ENCODE measurements around the gene ATP2B2.

The ATP2B2 gene

DNA sequence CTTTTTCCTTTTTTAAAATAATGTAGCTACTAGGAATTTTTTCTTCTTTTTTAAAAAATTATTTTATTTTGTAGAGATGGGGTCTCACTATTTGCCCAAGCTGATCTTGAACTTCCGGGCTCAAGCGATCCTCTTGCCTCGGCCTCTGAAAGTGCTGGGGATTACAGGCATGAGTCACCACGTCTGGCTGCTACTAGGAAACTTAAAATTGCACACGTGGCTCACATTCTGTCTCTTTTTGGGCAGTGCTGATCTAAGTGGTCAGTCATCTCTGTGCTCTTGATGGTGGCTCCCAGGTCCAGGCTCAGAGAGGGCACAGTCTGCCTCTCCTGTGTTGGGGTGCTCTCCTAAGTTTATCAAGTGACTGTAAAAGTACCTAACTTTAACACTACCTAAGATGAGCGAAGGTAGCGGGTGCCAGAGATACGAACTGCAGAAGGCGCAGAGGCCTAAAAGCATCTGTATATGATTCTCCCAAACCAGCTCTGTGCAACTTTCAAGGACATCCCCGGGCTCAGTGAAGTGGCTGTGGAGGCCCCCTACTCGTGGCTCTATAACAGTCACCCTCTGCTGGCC lies 131.6 kb downstream of the ATP2B2 start:
- H3K4me1 ChIP-seq (ENCODE audit: control insufficient read depth, insufficient read depth, low read length): no peaks in the 10 kb centered on the region
- POLR2A ChIA-PET: no interaction called here
- H3K9me3 ChIP-seq (ENCODE audit: control insufficient read depth, insufficient read depth, low read depth, low read length): no peaks in the 10 kb centered on the region
- no peak overlapping the region for H3K4me3 ChIP-seq (ENCODE audit: low read depth, low read length)
- H3K36me3 ChIP-seq (ENCODE audit: control insufficient read depth in 2 of 2, insufficient read depth in 1 of 2, low read length in 2 of 2): no peaks in the 10 kb centered on the region
- TF ChIP-seq SP3 (tag by site-specific recombination; IDR thresholded peaks at IDR 0.05): no peak
- no peak for TF ChIP-seq ZNF585B (tag by site-specific recombination; IDR thresholded peaks at IDR 0.05)
- no peak for TF ChIP-seq ZNF518A (tag by site-specific recombination; conservative IDR thresholded peaks at IDR 0.05; ENCODE audit: low read depth)
- TF ChIP-seq MZF1 (tag by site-specific recombination; IDR thresholded peaks at IDR 0.05; ENCODE audit: borderline replicate concordance): no peak
- TF ChIP-seq ZNF133 (tag by site-specific recombination; IDR thresholded peaks at IDR 0.05): no peak
- H3K27ac ChIP-seq (ENCODE audit: extremely low read depth, low read depth, low read length): no peak overlapping the region
- CTCF ChIA-PET: no interaction called here

DNA sequence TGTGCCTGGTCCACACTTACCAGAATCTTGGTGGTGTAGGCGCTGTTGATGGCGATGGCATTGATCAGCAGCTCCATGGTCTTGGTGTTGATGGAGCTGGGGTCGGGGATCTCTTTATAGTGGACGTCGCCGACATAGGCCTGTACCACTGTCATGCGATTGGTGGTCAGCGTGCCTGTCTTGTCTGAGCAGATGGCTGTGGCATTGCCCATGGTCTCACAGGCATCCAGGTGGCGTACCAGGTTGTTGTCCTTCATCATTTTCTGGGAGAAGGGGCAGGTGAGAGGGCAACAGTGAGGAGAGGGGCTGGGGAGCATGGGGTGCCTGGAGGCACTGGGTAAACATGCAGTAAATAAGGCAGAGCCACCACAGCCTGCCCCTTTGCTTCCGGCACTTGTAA lies 133.6 kb downstream of the ATP2B2 start:
- Histone ChIP-seq H3K4me1 (ENCODE audit: control insufficient read depth, insufficient read depth, low read length) (no peaks in the 10 kb centered on the region), H3K36me3 (ENCODE audit: control insufficient read depth in 2 of 2, insufficient read depth in 1 of 2, low read length in 2 of 2) (no peaks in the 10 kb centered on the region), H3K27ac (ENCODE audit: extremely low read depth, low read depth, low read length) (no peak overlapping the region), H3K4me3 (ENCODE audit: low read depth, low read length) (no peak overlapping the region), H3K9me3 (ENCODE audit: control insufficient read depth, insufficient read depth, low read depth, low read length) (no peaks in the 10 kb centered on the region)
- POLR2A ChIA-PET: no interaction called here
- CTCF ChIA-PET: no interaction called here
- TF ChIP-seq ZEB2 (tag by site-specific recombination; IDR thresholded peaks at IDR 0.05) (no peak), ZNF23 (tag by site-specific recombination; IDR thresholded peaks at IDR 0.05; ENCODE audit: borderline replicate concordance) (no peak), ZNF37A (tag by site-specific recombination; IDR thresholded peaks at IDR 0.05) (no peak), ZNF114 (tag by site-specific recombination; IDR thresholded peaks at IDR 0.05) (no peak), ZNF10 (tag by site-specific recombination; IDR thresholded peaks at IDR 0.05) (no peak), KLF10 (tag by site-specific recombination; IDR thresholded peaks at IDR 0.05) (no peak), ZNF404 (tag by site-specific recombination; IDR thresholded peaks at IDR 0.05) (no peak), ZNF626 (tag by site-specific recombination; IDR thresholded peaks at IDR 0.05) (no peak), GLIS2 (tag by site-specific recombination; IDR thresholded peaks at IDR 0.05) (no peak)
- TF ChIP-seq, protein P1, sequence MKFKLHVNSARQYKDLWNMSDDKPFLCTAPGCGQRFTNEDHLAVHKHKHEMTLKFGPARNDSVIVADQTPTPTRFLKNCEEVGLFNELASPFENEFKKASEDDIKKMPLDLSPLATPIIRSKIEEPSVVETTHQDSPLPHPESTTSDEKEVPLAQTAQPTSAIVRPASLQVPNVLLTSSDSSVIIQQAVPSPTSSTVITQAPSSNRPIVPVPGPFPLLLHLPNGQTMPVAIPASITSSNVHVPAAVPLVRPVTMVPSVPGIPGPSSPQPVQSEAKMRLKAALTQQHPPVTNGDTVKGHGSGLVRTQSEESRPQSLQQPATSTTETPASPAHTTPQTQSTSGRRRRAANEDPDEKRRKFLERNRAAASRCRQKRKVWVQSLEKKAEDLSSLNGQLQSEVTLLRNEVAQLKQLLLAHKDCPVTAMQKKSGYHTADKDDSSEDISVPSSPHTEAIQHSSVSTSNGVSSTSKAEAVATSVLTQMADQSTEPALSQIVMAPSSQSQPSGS (tag by site-specific recombination; IDR thresholded peaks at IDR 0.05; ENCODE audit: low read depth): no peak

GRCh38 chr3:10371167-10371566 lies 134.2 kb downstream of the ATP2B2 start:
- no peak overlapping the region for H3K4me3 ChIP-seq (ENCODE audit: low read depth, low read length)
- H3K27ac ChIP-seq (ENCODE audit: extremely low read depth, low read depth, low read length): no peak overlapping the region
- CTCF ChIA-PET: no interaction called here
- H3K4me1 ChIP-seq (ENCODE audit: control insufficient read depth, insufficient read depth, low read length): no peaks in the 10 kb centered on the region
- no peaks in the 10 kb centered on the region for H3K9me3 ChIP-seq (ENCODE audit: control insufficient read depth, insufficient read depth, low read depth, low read length)
- no peaks in the 10 kb centered on the region for H3K36me3 ChIP-seq (ENCODE audit: control insufficient read depth in 2 of 2, insufficient read depth in 1 of 2, low read length in 2 of 2)
- POLR2A ChIA-PET: no interaction called here
- no peak for TF ChIP-seq ZNF626 (tag by site-specific recombination; IDR thresholded peaks at IDR 0.05)
- no peak for TF ChIP-seq ZNF184 (tag by site-specific recombination; IDR thresholded peaks at IDR 0.05)
- no peak for TF ChIP-seq MEIS1 (CRISPR knock-in tag; IDR thresholded peaks at IDR 0.05; ENCODE audit: borderline replicate concordance)
- TF ChIP-seq ZNF18 (tag by site-specific recombination; IDR thresholded peaks at IDR 0.05): no peak
- TF ChIP-seq ZNF623 (tag by site-specific recombination; IDR thresholded peaks at IDR 0.05): no peak
- no peak for TF ChIP-seq SP7 (tag by site-specific recombination; IDR thresholded peaks at IDR 0.05)
- TF ChIP-seq ZNF10 (tag by site-specific recombination; IDR thresholded peaks at IDR 0.05): no peak
- no peak for TF ChIP-seq ZNF423 (tag by site-specific recombination; IDR thresholded peaks at IDR 0.05)
- TF ChIP-seq TSHZ1 (tag by site-specific recombination; IDR thresholded peaks at IDR 0.05; ENCODE audit: borderline replicate concordance): no peak
